A549 (cell line): ENCODE data around the gene FILIP1L.

ENCODE experiments used
- CEBPB ChIP-seq, 2 experiments: fragments of >200 bp in 1 of 2; sonication (Bioruptor Twin) in 1 of 2; formaldehyde crosslinking in 1 of 2; IDR thresholded peaks; 2 replicates each; pipeline ENCODE4 v1.6.1; 2012 to 2016
- CHD2 ChIP-seq: fragments of 150-350 bp; IDR thresholded peaks from 2 replicates; pipeline ENCODE4 v1.6.1; 2014; ENCODE audit warnings: low read length; ENCODE audit not compliant: partially characterized antibody
- ESRRA ChIP-seq: fragments of 150-350 bp; IDR thresholded peaks from 2 replicates; pipeline ENCODE4 v1.6.1; 2014; ENCODE audit warnings: mild to moderate bottlenecking, low read length, borderline replicate concordance
- HOXB5 ChIP-seq: fragments of 250-450 bp; sonication (Bioruptor Pico); IDR thresholded peaks from 2 replicates; pipeline ENCODE4 v1.5.0; 2020; ENCODE audit warnings: mild to moderate bottlenecking, moderate library complexity
- KDM1A ChIP-seq: fragments of 200-600 bp; sonication (generic); IDR thresholded peaks from 2 replicates; pipeline ENCODE4 v1.6.1; 2016; ENCODE audit warnings: low read depth, mild to moderate bottlenecking
- MAX ChIP-seq: IDR thresholded peaks from 2 replicates; pipeline ENCODE4 v1.6.1; 2012
- MAZ ChIP-seq: fragments of 150-350 bp; IDR thresholded peaks from 2 replicates; pipeline ENCODE4 v1.6.1; 2014; ENCODE audit warnings: antibody characterized with exemption, low read depth, low read length, borderline replicate concordance
- PHF8 ChIP-seq: fragments of 200-600 bp; sonication (generic); IDR thresholded peaks from 2 replicates; pipeline ENCODE4 v1.6.1; 2016; ENCODE audit warnings: low read depth, mild to moderate bottlenecking, antibody characterized with exemption, moderate library complexity, borderline replicate concordance
- POLR2A ChIP-seq: IDR thresholded peaks from 2 replicates; pipeline ENCODE4 v1.6.1; 2012; ENCODE audit warnings: mild to moderate bottlenecking, low read length
- RCOR1 ChIP-seq: fragments of 150-350 bp; IDR thresholded peaks from 2 replicates; pipeline ENCODE4 v1.6.1; 2014; ENCODE audit warnings: antibody characterized with exemption, low read length, low read depth
- RNF2 ChIP-seq: fragments of 200-600 bp; sonication (generic); IDR thresholded peaks from 2 replicates; pipeline ENCODE4 v1.6.1; 2016; ENCODE audit warnings: low read depth, mild to moderate bottlenecking, antibody characterized with exemption, moderate library complexity, borderline replicate concordance
- TP53 ChIP-seq: fragments of 250-450 bp; sonication (Bioruptor Pico); IDR thresholded peaks from 2 replicates; pipeline ENCODE4 v1.5.0; 2021; ENCODE audit warnings: mild to moderate bottlenecking, moderate library complexity
- TF ChIP-seq, protein P1 (sequence below): fragments of >200 bp; sonication (Bioruptor Twin); formaldehyde crosslinking; IDR thresholded peaks from 3 replicates; pipeline ENCODE4 v1.5.1; 2016
- TF ChIP-seq, protein P2 (sequence below): IDR thresholded peaks from 2 replicates; pipeline ENCODE4 v1.6.1; 2012; ENCODE audit warnings: low read depth, borderline replicate concordance

- TF ChIP-seq HOXB5 (CRISPR knock-in tag) (no peak), POLR2A (no peak), CEBPB (IDR thresholded peaks at IDR 0.05) (no peak), TP53 (CRISPR knock-in tag) (no peak), PHF8 (no peak), CHD2 (no peak), ESRRA (no peak), MAX (no peak), KDM1A (no peak), RCOR1 (no peak), MAZ (no peak), RNF2 (no peak)
- TF ChIP-seq, protein P1, sequence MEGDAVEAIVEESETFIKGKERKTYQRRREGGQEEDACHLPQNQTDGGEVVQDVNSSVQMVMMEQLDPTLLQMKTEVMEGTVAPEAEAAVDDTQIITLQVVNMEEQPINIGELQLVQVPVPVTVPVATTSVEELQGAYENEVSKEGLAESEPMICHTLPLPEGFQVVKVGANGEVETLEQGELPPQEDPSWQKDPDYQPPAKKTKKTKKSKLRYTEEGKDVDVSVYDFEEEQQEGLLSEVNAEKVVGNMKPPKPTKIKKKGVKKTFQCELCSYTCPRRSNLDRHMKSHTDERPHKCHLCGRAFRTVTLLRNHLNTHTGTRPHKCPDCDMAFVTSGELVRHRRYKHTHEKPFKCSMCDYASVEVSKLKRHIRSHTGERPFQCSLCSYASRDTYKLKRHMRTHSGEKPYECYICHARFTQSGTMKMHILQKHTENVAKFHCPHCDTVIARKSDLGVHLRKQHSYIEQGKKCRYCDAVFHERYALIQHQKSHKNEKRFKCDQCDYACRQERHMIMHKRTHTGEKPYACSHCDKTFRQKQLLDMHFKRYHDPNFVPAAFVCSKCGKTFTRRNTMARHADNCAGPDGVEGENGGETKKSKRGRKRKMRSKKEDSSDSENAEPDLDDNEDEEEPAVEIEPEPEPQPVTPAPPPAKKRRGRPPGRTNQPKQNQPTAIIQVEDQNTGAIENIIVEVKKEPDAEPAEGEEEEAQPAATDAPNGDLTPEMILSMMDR, result no peak
- TF ChIP-seq, protein P2, sequence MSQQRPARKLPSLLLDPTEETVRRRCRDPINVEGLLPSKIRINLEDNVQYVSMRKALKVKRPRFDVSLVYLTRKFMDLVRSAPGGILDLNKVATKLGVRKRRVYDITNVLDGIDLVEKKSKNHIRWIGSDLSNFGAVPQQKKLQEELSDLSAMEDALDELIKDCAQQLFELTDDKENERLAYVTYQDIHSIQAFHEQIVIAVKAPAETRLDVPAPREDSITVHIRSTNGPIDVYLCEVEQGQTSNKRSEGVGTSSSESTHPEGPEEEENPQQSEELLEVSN, result no peak
These were observed 16.1 kb downstream of the FILIP1L start for GRCh38 chr3:100097919-100098783.
